ENCODE data around the gene PUS1. TPM values are rescaled to one million over a fixed set of nuclear protein-coding genes. Genes with fewer than 3 reads are reported as not detected.
A peak's percentile ranks its signal among the peaks of the same experiment; 100 is the strongest.

The PUS1 gene
- total and polyA plus RNA-seq, 9 of the 15 experiments (the other 6 are each of a cell fraction or from before 2014, with no cell fraction given): 1.9 to 90.8 (median 30.0) TPM

DNA sequence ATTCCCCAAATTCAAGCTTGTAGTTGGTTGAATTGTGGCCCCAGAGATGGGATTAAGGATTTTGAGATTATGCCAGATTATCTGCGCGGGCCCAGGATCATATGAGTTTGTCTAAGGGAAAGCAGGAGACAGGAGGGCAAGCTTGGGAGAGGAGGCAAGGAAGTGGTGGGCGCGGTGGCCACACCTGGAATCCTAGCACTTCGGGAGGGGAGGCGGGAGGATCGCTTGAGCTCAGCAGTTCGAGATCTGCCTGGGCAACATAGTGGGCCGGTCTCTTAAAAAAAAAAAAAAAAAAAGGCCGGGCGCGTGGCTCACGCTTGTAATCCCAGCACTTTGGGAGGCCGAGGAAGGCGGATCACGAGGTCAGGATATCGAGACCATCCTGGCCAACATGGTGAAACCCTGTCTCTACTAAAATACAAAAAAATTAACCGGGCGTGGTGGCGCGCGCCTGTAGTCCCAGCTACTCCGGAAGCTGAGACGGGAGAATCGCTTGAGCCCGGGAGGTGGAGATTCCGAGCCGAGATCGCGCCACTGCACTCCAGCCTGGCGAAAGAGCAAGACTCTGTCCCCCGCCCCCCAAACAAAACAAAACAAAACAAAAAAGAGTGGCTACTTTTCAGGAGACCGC lies 881 bp upstream of the PUS1 start (continued):
- TF ChIP-seq ATF7 (IDR thresholded peaks at IDR 0.05) (0 out of 2 replicates have a peak, but pooled peaks have one; percentile 24), E2F8 (IDR thresholded peaks at IDR 0.05; ENCODE audit: low read depth, partially characterized antibody) (peak; percentile 78), SLC30A9 (CRISPR knock-in tag; IDR thresholded peaks at IDR 0.05) (no peak), POLR2B (IDR thresholded peaks at IDR 0.05; ENCODE audit: low read depth, partially characterized antibody) (peak; percentile 49), NFATC3 (IDR thresholded peaks at IDR 0.05) (no peak), NFXL1 (CRISPR knock-in tag; IDR thresholded peaks at IDR 0.05) (no peak)
